ENCODE measurements around the gene GREM1.

DNA sequence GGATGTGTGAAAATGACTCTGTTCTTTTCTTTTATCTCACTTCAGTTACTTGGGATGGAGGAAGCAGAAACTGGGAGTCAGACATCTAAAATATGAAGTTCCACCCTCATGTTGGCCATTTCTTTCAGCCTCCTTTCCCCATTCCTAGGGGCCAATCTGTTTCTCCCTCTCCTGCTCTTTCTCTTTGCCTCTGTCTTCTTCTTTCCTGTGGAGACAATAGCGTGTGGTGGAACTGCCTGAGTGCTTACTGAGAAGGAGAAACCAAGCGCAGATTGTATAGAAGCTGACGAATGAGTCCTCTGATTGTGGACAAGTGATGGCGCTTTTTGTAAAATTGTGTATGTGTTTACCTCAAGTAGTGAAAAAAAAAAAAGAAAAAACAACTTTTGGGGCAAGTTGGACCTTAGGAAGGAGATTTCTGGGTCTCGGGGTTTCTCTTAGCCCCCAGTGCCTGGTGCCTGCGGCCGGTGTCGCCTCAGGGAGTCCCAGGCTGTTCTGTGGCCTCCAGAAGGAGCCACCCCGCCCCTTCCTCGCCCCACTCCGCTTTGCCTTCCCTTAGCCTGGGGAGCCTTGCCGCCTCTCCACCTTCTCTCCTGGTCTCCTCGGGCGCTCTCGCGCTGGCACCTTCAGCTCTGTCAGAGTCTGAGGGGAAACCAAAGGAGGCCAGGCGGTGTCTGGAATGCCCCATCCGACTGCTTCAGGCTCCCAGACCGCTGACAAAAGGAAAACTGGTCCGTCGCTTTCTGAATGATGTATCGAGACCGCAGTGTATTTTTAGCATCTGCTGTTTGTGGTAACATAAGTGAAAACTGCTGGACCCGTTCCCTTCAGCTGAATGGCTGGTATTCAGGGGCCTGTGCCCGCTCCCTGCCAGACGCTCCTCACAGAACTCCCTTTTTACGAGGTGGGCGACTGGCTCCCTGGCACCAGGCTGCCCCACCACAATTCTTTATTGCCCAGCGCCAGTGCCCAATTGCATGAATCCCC is 46.2 kb upstream of the GREM1 start:
- TF ChIP-seq, protein P1, sequence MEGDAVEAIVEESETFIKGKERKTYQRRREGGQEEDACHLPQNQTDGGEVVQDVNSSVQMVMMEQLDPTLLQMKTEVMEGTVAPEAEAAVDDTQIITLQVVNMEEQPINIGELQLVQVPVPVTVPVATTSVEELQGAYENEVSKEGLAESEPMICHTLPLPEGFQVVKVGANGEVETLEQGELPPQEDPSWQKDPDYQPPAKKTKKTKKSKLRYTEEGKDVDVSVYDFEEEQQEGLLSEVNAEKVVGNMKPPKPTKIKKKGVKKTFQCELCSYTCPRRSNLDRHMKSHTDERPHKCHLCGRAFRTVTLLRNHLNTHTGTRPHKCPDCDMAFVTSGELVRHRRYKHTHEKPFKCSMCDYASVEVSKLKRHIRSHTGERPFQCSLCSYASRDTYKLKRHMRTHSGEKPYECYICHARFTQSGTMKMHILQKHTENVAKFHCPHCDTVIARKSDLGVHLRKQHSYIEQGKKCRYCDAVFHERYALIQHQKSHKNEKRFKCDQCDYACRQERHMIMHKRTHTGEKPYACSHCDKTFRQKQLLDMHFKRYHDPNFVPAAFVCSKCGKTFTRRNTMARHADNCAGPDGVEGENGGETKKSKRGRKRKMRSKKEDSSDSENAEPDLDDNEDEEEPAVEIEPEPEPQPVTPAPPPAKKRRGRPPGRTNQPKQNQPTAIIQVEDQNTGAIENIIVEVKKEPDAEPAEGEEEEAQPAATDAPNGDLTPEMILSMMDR (IDR thresholded peaks at IDR 0.05; ENCODE audit: poor library complexity), result no peak
- TF ChIP-seq EZH2 (IDR thresholded peaks at IDR 0.05; ENCODE audit: borderline replicate concordance), result no peak
